Lung microvascular endothelial cell (primary cell): ENCODE results near the gene ACOT12. TPM values are rescaled to one million over a fixed set of nuclear protein-coding genes. Genes with fewer than 3 reads are reported as not detected.
"Not testable (repeated sequence)": the region's sequence is repeated elsewhere in the genome, so short reads cannot be mapped to it uniquely, and the experiment has no call there.

Experiments used
- DNase-seq, 2 donors: peaks; one replicate each; pipeline versions ENCODE4 v3.0.0 to v3.0.0-alpha.2; 2010; ENCODE audit warnings: low read depth in 2 of 2
- total RNA-seq: library from RNA; depleted of rRNA; stranded (reverse); fragments of >200 nt; gene quantifications from 2 replicates; pipeline ENCODE4 v1.2.1, GENCODE V29; 2014

ACOT12 gene
- not detected in 2 replicates for total RNA-seq

GRCh38 chr5:81393783-81394718, at the start of gene ACOT12:
TSS of gene ACOT12 (minus strand) at chr5:81394134. CDS start at chr5:81394114, 20 bp downstream.
- peak in 1 of 2 donors; percentile 40 for DNase-seq

GRCh38 chr5:81435023-81435422, 41.1 kb upstream of the ACOT12 start:
- DNase-seq: no peak

GRCh38 chr5:81429985-81430384, 36.1 kb upstream of the ACOT12 start:
- no peak for DNase-seq

- no peak for DNase-seq
Observed at GRCh38 chr5:81429363-81429762, 35.4 kb upstream of the ACOT12 start.

GRCh38 chr5:81428861-81429260, 34.9 kb upstream of the ACOT12 start:
- DNase-seq: peak; percentile 45 to 79

- DNase-seq: no peak
Observed at GRCh38 chr5:81428446-81428845, 34.5 kb upstream of the ACOT12 start.

GRCh38 chr5:81427566-81427965, 33.6 kb upstream of the ACOT12 start:
- DNase-seq: no peak

GRCh38 chr5:81426359-81427030, 32.6 kb upstream of the ACOT12 start:
- DNase-seq: peak in 1 of 2 donors; percentile 29

- peak; percentile 55 to 56 for DNase-seq
Observed at GRCh38 chr5:81425569-81425968, 31.6 kb upstream of the ACOT12 start.

- DNase-seq: no peak
Observed at GRCh38 chr5:81424728-81425127, 30.8 kb upstream of the ACOT12 start.

- peak in 1 of 2 donors; percentile 62 for DNase-seq
Observed at GRCh38 chr5:81422671-81423070, 28.7 kb upstream of the ACOT12 start.

- peak; percentile 39 to 93 for DNase-seq
Observed at GRCh38 chr5:81420039-81420667, 26.2 kb upstream of the ACOT12 start.

GRCh38 chr5:81418606-81419005, 24.7 kb upstream of the ACOT12 start:
- no peak for DNase-seq

- DNase-seq: no peak
Observed at GRCh38 chr5:81417052-81417451, 23.1 kb upstream of the ACOT12 start.

- DNase-seq: no peak
Observed at GRCh38 chr5:81409896-81410295, 16.0 kb upstream of the ACOT12 start.

GRCh38 chr5:81409361-81409760, 15.4 kb upstream of the ACOT12 start:
- no peak for DNase-seq

- DNase-seq: no peak
Observed at GRCh38 chr5:81408496-81408895, 14.6 kb upstream of the ACOT12 start.

- not testable (repeated sequence) for DNase-seq
Observed at GRCh38 chr5:81407811-81408210, 13.9 kb upstream of the ACOT12 start.

GRCh38 chr5:81405126-81405891, 11.4 kb upstream of the ACOT12 start:
- DNase-seq: no peak

- no peak for DNase-seq
Observed at GRCh38 chr5:81402192-81402930, 8.4 kb upstream of the ACOT12 start.

- no peak for DNase-seq
Observed at GRCh38 chr5:81401266-81401665, 7.3 kb upstream of the ACOT12 start.
